A549 (cell line): ENCODE measurements around the gene SHLD1. TPM values are rescaled to one million over a fixed set of nuclear protein-coding genes. Genes with fewer than 3 reads are reported as not detected.

Experiments used
- ATAC-seq, 2 experiments: fragments of 200-7000 bp in 1 of 2; fragments of >200 bp in 1 of 2; cut with Nextera tagmentation in 1 of 2; cut with Tn5 transposase in 1 of 2; 3 replicates each; pipeline versions ENCODE4 v1.8.0 to v1.9.1; 2018 to 2020; ENCODE audit warnings: mild to moderate bottlenecking in 1 of 2, moderate library complexity in 1 of 2
- CTCF ChIA-PET: fragments of 300-600 bp; sonication (Branson Sonifier 250); formaldehyde crosslinking; extraction: SDS; loops from one replicate; lab custom pipeline; 2021; ENCODE audit warnings: antibody characterized with exemption, inconsistent platforms; lab: Yijun Ruan, JAX
- POLR2A ChIA-PET: fragments of 350-600 bp; formaldehyde crosslinking; extraction: SDS; loops from one replicate; lab custom pipeline; 2021; ENCODE audit warnings: antibody characterized with exemption, inconsistent platforms; lab: Yijun Ruan, JAX
- DNase-seq, 2 experiments: peaks; one replicate each; pipeline versions ENCODE4 v3.0.0 to v3.0.0-alpha.2; 2011 to 2016; ENCODE audit warnings: low read depth in 1 of 2, low spot score in 1 of 2
- FAIRE-seq: peaks from 2 replicates; lab custom pipeline; 2011; peaks lifted over from hg19 to GRCh38; lab: Jason Lieb, UNC
- H3K27ac ChIP-seq, 2 experiments: fragments of >200 bp; sonication (Bioruptor Twin); formaldehyde crosslinking; 3 replicates each; pipeline ENCODE4 v1.5.1; 2016 to 2017
- H3K4me1 ChIP-seq: fragments of >200 bp; sonication (Bioruptor Twin); formaldehyde crosslinking; 3 replicates; pipeline ENCODE4 v1.6.1; 2016
- H3K4me2 ChIP-seq: fragments of >200 bp; sonication (Bioruptor Twin); formaldehyde crosslinking; 3 replicates; pipeline ENCODE4 v1.6.1; 2016
- H3K4me3 ChIP-seq: fragments of >200 bp; sonication (Bioruptor Twin); formaldehyde crosslinking; 3 replicates; pipeline ENCODE4 v1.5.1; 2016
- H3K9me3 ChIP-seq: fragments of >200 bp; sonication (Bioruptor Twin); formaldehyde crosslinking; 3 replicates; pipeline ENCODE4 v1.6.1; 2016
- CBX2 ChIP-seq: fragments of 200-600 bp; sonication (generic); IDR thresholded peaks from 2 replicates; pipeline ENCODE4 v1.6.1; 2016; ENCODE audit warnings: low read depth, mild to moderate bottlenecking, borderline replicate concordance
- CBX8 ChIP-seq: fragments of 200-600 bp; sonication (generic); IDR thresholded peaks from 2 replicates; pipeline ENCODE4 v1.6.1; 2016
- CEBPB ChIP-seq, 2 experiments: fragments of >200 bp in 1 of 2; sonication (Bioruptor Twin) in 1 of 2; formaldehyde crosslinking in 1 of 2; IDR thresholded peaks; 2 replicates each; pipeline ENCODE4 v1.6.1; 2012 to 2016
- CHD2 ChIP-seq: fragments of 150-350 bp; IDR thresholded peaks from 2 replicates; pipeline ENCODE4 v1.6.1; 2014; ENCODE audit warnings: low read length; ENCODE audit not compliant: partially characterized antibody
- EHF ChIP-seq: fragments of 250-450 bp; sonication (Bioruptor Pico); IDR thresholded peaks from 2 replicates; pipeline ENCODE4 v1.5.0; 2020; ENCODE audit warnings: mild to moderate bottlenecking
- EP300 ChIP-seq, 2 experiments: fragments of >200 bp; sonication (Bioruptor Twin); formaldehyde crosslinking; IDR thresholded peaks; 2 replicates in 1 of 2; 3 replicates in 1 of 2; pipeline ENCODE4 v1.6.1; 2016 to 2017
- FOSL2 ChIP-seq, 2 experiments: fragments of 450-650 bp in 1 of 2; fragments of >200 bp in 1 of 2; sonication (Bioruptor Twin) in 1 of 2; formaldehyde crosslinking; IDR thresholded peaks; 2 replicates each; pipeline versions ENCODE4 v1.5.0 to v1.6.1; 2016 to 2020; ENCODE audit warnings: mild to moderate bottlenecking in 1 of 2, moderate library complexity in 1 of 2
- FOXS1 ChIP-seq: fragments of 250-450 bp; sonication (Bioruptor Pico); IDR thresholded peaks from 2 replicates; pipeline ENCODE4 v1.5.0; 2020; ENCODE audit warnings: mild to moderate bottlenecking, moderate library complexity
- HEYL ChIP-seq: fragments of 250-450 bp; sonication (Bioruptor Pico); IDR thresholded peaks from 2 replicates; pipeline ENCODE4 v1.8.0; 2021; ENCODE audit warnings: mild to moderate bottlenecking, moderate library complexity
- HOXA7 ChIP-seq: fragments of 250-450 bp; sonication (Bioruptor Pico); IDR thresholded peaks from 2 replicates; pipeline ENCODE4 v1.5.0; 2020; ENCODE audit warnings: mild to moderate bottlenecking, moderate library complexity
- HOXB5 ChIP-seq: fragments of 250-450 bp; sonication (Bioruptor Pico); IDR thresholded peaks from 2 replicates; pipeline ENCODE4 v1.5.0; 2020; ENCODE audit warnings: mild to moderate bottlenecking, moderate library complexity
- JUN ChIP-seq, 2 experiments: fragments of >200 bp; sonication (Bioruptor Twin); formaldehyde crosslinking; IDR thresholded peaks; 2 replicates in 1 of 2; 3 replicates in 1 of 2; pipeline ENCODE4 v1.6.1; 2016 to 2017
- JUNB ChIP-seq: fragments of >200 bp; sonication (Bioruptor Twin); formaldehyde crosslinking; IDR thresholded peaks from 2 replicates; pipeline ENCODE4 v1.6.1; 2016
- MAZ ChIP-seq: fragments of 150-350 bp; IDR thresholded peaks from 2 replicates; pipeline ENCODE4 v1.6.1; 2014; ENCODE audit warnings: antibody characterized with exemption, low read depth, low read length, borderline replicate concordance
- MYC ChIP-seq: IDR thresholded peaks from 2 replicates; pipeline ENCODE4 v1.6.1; 2012; ENCODE audit warnings: mild to moderate bottlenecking, inconsistent platforms, low read length, improper control_type of control experiment, borderline replicate concordance
- NPAS2 ChIP-seq: fragments of 250-450 bp; sonication (Bioruptor Pico); IDR thresholded peaks from 2 replicates; pipeline ENCODE4 v1.8.0; 2022; ENCODE audit warnings: mild to moderate bottlenecking, moderate library complexity, borderline replicate concordance
- NR3C1 ChIP-seq: fragments of >200 bp; sonication (Bioruptor Twin); formaldehyde crosslinking; IDR thresholded peaks from 3 replicates; pipeline ENCODE4 v1.6.1; 2017
- POLR2A ChIP-seq: IDR thresholded peaks from 2 replicates; pipeline ENCODE4 v1.6.1; 2012; ENCODE audit warnings: mild to moderate bottlenecking, low read length
- POLR2AphosphoS2 ChIP-seq: conservative IDR thresholded peaks from 2 replicates; pipeline ENCODE4 v1.6.1; 2012; ENCODE audit warnings: low read length, improper control_type of control experiment, inconsistent platforms
- RARB ChIP-seq: fragments of 250-450 bp; sonication (Bioruptor Pico); IDR thresholded peaks from 2 replicates; pipeline ENCODE4 v1.8.0; 2021; ENCODE audit warnings: mild to moderate bottlenecking, moderate library complexity
- SREBF2 ChIP-seq: fragments of 450-650 bp; IDR thresholded peaks from 2 replicates; pipeline ENCODE4 v1.6.1; 2014; ENCODE audit warnings: mild to moderate bottlenecking, moderate library complexity
- ZC3H11A ChIP-seq: fragments of 450-650 bp; IDR thresholded peaks from 2 replicates; pipeline ENCODE4 v1.6.1; 2014; ENCODE audit warnings: antibody characterized with exemption, mild to moderate bottlenecking
- ZSCAN20 ChIP-seq: fragments of 250-450 bp; sonication (Bioruptor Pico); IDR thresholded peaks from 2 replicates; pipeline ENCODE4 v1.8.0; 2022; ENCODE audit warnings: mild to moderate bottlenecking, moderate library complexity
- WGBS: methylation state at CpG from one replicate; pipeline ENCODE4 v1.1.6; 2017; ENCODE audit errors: missing lambda C conversion rate; 5-methylcytosine and 5-hydroxymethylcytosine counted together
- polyA plus RNA-seq, 4 experiments: library from polyadenylated mRNA; depleted of rRNA in 3 of 4; stranded (reverse); fragments of >200 nt; fragmentation: RNase III in 1 of 4; extraction: RNeasy Plus Mini Kit Qiagen cat#74134 plus additional on column Dnase treatment in 1 of 4; gene quantifications; 2 replicates in 3 of 4; 3 replicates in 1 of 4; pipeline ENCODE4 v1.2.3, GENCODE V29; 2011 to 2017
- TF ChIP-seq, protein P1 (sequence below): fragments of >200 bp; sonication (Bioruptor Twin); formaldehyde crosslinking; IDR thresholded peaks from 2 replicates; pipeline ENCODE4 v1.6.1; 2016
- TF ChIP-seq, protein P2 (sequence below): fragments of 450-650 bp; IDR thresholded peaks from 2 replicates; pipeline ENCODE4 v1.6.1; 2014; ENCODE audit warnings: antibody characterized with exemption
- TF ChIP-seq, protein P3 (sequence below): fragments of >200 bp; sonication (Bioruptor Twin); formaldehyde crosslinking; IDR thresholded peaks from 3 replicates; pipeline ENCODE4 v1.6.1; 2016
- TF ChIP-seq, protein P4 (sequence below): fragments of 200-600 bp; sonication (generic); IDR thresholded peaks from 2 replicates; pipeline ENCODE4 v1.6.1; 2016; ENCODE audit warnings: antibody characterized with exemption, mild to moderate bottlenecking, moderate library complexity
- TF ChIP-seq, protein P5 (sequence below): IDR thresholded peaks from 2 replicates; pipeline ENCODE4 v1.6.1; 2012; ENCODE audit warnings: low read depth, borderline replicate concordance

SHLD1 gene
- polyA plus RNA-seq, 2 of the 4 experiments (the other 2 are of a cell fraction) = 6.5 to 18.4 TPM

DNA sequence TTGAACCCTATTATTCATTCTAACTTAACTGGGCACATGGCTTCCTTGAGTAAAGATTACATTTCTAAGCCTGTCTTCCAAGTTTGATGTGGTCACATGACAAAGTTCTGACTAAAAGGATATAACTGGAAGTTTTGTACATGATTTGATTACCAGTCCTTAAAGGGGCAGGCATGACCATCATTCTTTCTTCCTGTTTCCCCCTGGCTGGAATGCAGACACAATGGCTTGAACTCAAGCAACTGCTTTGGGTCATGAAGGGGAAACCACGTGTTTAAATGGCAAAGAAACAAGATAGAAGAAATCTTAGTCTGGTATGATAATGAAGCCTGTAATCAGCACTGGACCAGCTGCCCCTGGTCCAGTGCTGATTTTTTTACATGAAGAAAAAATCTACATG is 15.6 kb upstream of the SHLD1 start:
- FAIRE-seq = peak; percentile 23

DNA sequence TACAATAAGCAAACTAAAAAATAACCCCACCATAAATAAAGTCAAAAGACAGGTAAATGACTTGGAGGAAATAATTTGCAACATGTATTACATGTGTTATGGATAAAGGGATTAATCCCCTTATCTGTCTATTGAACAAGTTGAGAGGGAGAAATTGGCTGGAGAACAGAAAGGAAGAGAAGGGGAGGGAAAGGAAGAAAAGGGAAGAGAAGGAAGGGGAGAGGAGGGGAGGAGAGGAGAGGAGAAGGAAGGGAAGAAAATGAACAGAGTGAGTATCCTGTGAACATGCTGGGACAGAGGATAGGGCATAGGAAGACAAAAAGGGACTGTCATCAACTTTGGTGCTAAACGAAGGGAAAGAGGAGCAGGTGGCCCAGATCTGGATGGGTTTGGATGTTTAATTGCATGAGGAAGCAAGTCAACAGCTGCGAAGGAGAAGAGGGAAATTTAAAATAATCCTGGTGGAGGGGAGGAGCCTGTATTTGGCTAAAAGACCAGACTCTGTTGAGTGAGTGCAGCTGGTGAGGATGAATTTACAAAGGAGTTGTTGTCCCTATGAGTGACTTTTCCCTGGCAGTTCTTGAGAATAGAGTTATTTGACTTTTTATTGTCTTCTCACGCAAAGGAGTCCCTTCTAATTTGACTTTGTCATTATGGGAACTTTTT is 14.2 kb upstream of the SHLD1 start:
- no peak overlapping the region for H3K4me3 ChIP-seq
- CTCF ChIA-PET = interaction anchor here (0.7 to 2.2 kb wide), 4 partner anchors 11 to 207 kb away, joined by 3 to 10 read pairs (median 4); no protein-coding TSS in a partner anchor
- H3K4me2 ChIP-seq = peak overlapping the region; percentile 64
- FAIRE-seq (peak; percentile 59), DNase-seq (peak in 1 of 2 experiments; percentile 35)
- peak overlapping the region; percentile 91 to 93 for H3K27ac ChIP-seq
- WGBS = 64% methylated on average over 3 of the region's 3 CpGs
- no peaks in the 10 kb centered on the region for H3K9me3 ChIP-seq
- TF ChIP-seq FOXS1 (CRISPR knock-in tag) = peak; percentile 21; the same call in 1 of the 2 replicates
- peak; percentile 26; the same call in 1 of the 2 replicates for TF ChIP-seq EHF (CRISPR knock-in tag)
- no peak for TF ChIP-seq NR3C1
- no peak for TF ChIP-seq EP300 (IDR thresholded peaks at IDR 0.05)
- TF ChIP-seq, protein P1, sequence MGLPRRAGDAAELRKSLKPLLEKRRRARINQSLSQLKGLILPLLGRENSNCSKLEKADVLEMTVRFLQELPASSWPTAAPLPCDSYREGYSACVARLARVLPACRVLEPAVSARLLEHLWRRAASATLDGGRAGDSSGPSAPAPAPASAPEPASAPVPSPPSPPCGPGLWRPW = no peak
- peak; percentile 33; the same call in 1 of the 2 replicates for TF ChIP-seq HOXA7
- TF ChIP-seq, all 56 proteins: peak for 3
- peaks cover 65% of the 10 kb centered on the region for H3K4me1 ChIP-seq
- ATAC-seq = no peak
- POLR2A ChIA-PET = interaction anchor here (0.6 kb wide), 1 partner anchor 15 kb away, joined by 3 read pairs; no protein-coding TSS in a partner anchor

More for the DNA sequence above, 15.6 kb upstream of the SHLD1 start:
- 77% methylated on average over 1 of the region's 1 CpG for WGBS
- H3K27ac ChIP-seq = peak overlapping the region; percentile 91 to 93
- ChIA-PET CTCF (interaction anchor here (0.6 to 1.2 kb wide), 3 partner anchors 8 to 363 kb away, joined by 3 to 6 read pairs (median 3); no protein-coding TSS in a partner anchor), POLR2A (interaction anchor here (0.6 kb wide), 1 partner anchor 80 kb away, joined by 3 read pairs; no protein-coding TSS in a partner anchor)
- peaks cover 64% of the 10 kb centered on the region for H3K4me1 ChIP-seq
- peak in 1 of 2 experiments; percentile 58 for DNase-seq
- TF ChIP-seq POLR2AphosphoS2 (no peak), CHD2 (no peak), FOXS1 (CRISPR knock-in tag) (no peak), MAZ (no peak), CBX2 (no peak), JUN (IDR thresholded peaks at IDR 0.05) (no peak), ZC3H11A (no peak), MYC (no peak), RARB (CRISPR knock-in tag) (no peak), CBX8 (no peak), FOSL2 (IDR thresholded peaks at IDR 0.05) (no peak), FOSL2 (CRISPR knock-in tag; IDR thresholded peaks at IDR 0.05) (peak; percentile 34; the same call in 1 of the 2 replicates), NPAS2 (CRISPR knock-in tag) (no peak), HOXA7 (no peak), JUNB (no peak), HOXB5 (CRISPR knock-in tag) (no peak), CEBPB (IDR thresholded peaks at IDR 0.05) (no peak), SREBF2 (no peak), HEYL (CRISPR knock-in tag) (no peak), EP300 (IDR thresholded peaks at IDR 0.05) (no peak), POLR2A (no peak), ZSCAN20 (CRISPR knock-in tag) (no peak)
- TF ChIP-seq, protein P2, sequence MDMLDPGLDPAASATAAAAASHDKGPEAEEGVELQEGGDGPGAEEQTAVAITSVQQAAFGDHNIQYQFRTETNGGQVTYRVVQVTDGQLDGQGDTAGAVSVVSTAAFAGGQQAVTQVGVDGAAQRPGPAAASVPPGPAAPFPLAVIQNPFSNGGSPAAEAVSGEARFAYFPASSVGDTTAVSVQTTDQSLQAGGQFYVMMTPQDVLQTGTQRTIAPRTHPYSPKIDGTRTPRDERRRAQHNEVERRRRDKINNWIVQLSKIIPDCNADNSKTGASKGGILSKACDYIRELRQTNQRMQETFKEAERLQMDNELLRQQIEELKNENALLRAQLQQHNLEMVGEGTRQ = peak; percentile 88
- TF ChIP-seq, protein P3, sequence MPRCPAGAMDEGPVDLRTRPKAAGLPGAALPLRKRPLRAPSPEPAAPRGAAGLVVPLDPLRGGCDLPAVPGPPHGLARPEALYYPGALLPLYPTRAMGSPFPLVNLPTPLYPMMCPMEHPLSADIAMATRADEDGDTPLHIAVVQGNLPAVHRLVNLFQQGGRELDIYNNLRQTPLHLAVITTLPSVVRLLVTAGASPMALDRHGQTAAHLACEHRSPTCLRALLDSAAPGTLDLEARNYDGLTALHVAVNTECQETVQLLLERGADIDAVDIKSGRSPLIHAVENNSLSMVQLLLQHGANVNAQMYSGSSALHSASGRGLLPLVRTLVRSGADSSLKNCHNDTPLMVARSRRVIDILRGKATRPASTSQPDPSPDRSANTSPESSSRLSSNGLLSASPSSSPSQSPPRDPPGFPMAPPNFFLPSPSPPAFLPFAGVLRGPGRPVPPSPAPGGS = no peak
- TF ChIP-seq, protein P4, sequence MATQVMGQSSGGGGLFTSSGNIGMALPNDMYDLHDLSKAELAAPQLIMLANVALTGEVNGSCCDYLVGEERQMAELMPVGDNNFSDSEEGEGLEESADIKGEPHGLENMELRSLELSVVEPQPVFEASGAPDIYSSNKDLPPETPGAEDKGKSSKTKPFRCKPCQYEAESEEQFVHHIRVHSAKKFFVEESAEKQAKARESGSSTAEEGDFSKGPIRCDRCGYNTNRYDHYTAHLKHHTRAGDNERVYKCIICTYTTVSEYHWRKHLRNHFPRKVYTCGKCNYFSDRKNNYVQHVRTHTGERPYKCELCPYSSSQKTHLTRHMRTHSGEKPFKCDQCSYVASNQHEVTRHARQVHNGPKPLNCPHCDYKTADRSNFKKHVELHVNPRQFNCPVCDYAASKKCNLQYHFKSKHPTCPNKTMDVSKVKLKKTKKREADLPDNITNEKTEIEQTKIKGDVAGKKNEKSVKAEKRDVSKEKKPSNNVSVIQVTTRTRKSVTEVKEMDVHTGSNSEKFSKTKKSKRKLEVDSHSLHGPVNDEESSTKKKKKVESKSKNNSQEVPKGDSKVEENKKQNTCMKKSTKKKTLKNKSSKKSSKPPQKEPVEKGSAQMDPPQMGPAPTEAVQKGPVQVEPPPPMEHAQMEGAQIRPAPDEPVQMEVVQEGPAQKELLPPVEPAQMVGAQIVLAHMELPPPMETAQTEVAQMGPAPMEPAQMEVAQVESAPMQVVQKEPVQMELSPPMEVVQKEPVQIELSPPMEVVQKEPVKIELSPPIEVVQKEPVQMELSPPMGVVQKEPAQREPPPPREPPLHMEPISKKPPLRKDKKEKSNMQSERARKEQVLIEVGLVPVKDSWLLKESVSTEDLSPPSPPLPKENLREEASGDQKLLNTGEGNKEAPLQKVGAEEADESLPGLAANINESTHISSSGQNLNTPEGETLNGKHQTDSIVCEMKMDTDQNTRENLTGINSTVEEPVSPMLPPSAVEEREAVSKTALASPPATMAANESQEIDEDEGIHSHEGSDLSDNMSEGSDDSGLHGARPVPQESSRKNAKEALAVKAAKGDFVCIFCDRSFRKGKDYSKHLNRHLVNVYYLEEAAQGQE = peak; percentile 77
- TF ChIP-seq, protein P1 = no peak
- TF ChIP-seq, protein P5, sequence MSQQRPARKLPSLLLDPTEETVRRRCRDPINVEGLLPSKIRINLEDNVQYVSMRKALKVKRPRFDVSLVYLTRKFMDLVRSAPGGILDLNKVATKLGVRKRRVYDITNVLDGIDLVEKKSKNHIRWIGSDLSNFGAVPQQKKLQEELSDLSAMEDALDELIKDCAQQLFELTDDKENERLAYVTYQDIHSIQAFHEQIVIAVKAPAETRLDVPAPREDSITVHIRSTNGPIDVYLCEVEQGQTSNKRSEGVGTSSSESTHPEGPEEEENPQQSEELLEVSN = no peak
- TF ChIP-seq, all 56 proteins: peak for 3
- peak overlapping the region; percentile 19 for H3K4me2 ChIP-seq
- H3K4me3 ChIP-seq = no peak overlapping the region
- no peaks in the 10 kb centered on the region for H3K9me3 ChIP-seq
- ATAC-seq = no peak
